Measurements from ENCODE around the gene SPON1.
A peak's percentile ranks its signal among the peaks of the same experiment; 100 is the strongest.
"Not testable (repeated sequence)": the region's sequence is repeated elsewhere in the genome, so short reads cannot be mapped to it uniquely, and the experiment has no call there.

SPON1 gene

GRCh38 chr11:13962562-13963168, at the start of gene SPON1:
Gene SPON1, plus strand, starts transcription at chr11:13962723. Its CDS starts 182 bp downstream, at chr11:13962905.
- DNase-seq: peak; percentile 51 to 61

- DNase-seq: no peak
Observed at GRCh38 chr11:13917264-13917663, 45.3 kb upstream of the SPON1 start.

- DNase-seq: no peak
Observed at GRCh38 chr11:13917904-13918303, 44.6 kb upstream of the SPON1 start.

GRCh38 chr11:13920756-13921155, 41.8 kb upstream of the SPON1 start:
- DNase-seq: no peak

- no peak for DNase-seq
Observed at GRCh38 chr11:13921545-13921944, 41.0 kb upstream of the SPON1 start.

- DNase-seq: no peak
Observed at GRCh38 chr11:13923182-13923581, 39.3 kb upstream of the SPON1 start.

GRCh38 chr11:13923716-13924650, 38.5 kb upstream of the SPON1 start:
- DNase-seq: no peak

- no peak for DNase-seq
Observed at GRCh38 chr11:13924801-13925327, 37.7 kb upstream of the SPON1 start.

GRCh38 chr11:13926366-13926765, 36.2 kb upstream of the SPON1 start:
- not testable (repeated sequence) for DNase-seq

- DNase-seq: no peak
Observed at GRCh38 chr11:13926981-13927380, 35.5 kb upstream of the SPON1 start.

GRCh38 chr11:13927481-13927880, 35.0 kb upstream of the SPON1 start:
- DNase-seq: no peak

- no peak for DNase-seq
Observed at GRCh38 chr11:13928566-13929251, 33.8 kb upstream of the SPON1 start.

- DNase-seq: no peak
Observed at GRCh38 chr11:13929395-13929891, 33.1 kb upstream of the SPON1 start.

- DNase-seq: no peak
Observed at GRCh38 chr11:13931356-13931755, 31.2 kb upstream of the SPON1 start.

- not testable (repeated sequence) for DNase-seq
Observed at GRCh38 chr11:13937154-13937553, 25.4 kb upstream of the SPON1 start.

GRCh38 chr11:13938829-13939228, 23.7 kb upstream of the SPON1 start:
- peak in 1 of 2 donors; percentile 22 for DNase-seq

- no peak for DNase-seq
Observed at GRCh38 chr11:13939961-13940906, 22.3 kb upstream of the SPON1 start.

- no peak for DNase-seq
Observed at GRCh38 chr11:13940907-13941256, 21.6 kb upstream of the SPON1 start.

- no peak for DNase-seq
Observed at GRCh38 chr11:13941775-13942174, 20.7 kb upstream of the SPON1 start.

GRCh38 chr11:13942378-13942777, 20.1 kb upstream of the SPON1 start:
- no peak for DNase-seq

- no peak for DNase-seq
Observed at GRCh38 chr11:13942971-13943381, 19.5 kb upstream of the SPON1 start.

- no peak for DNase-seq
Observed at GRCh38 chr11:13944016-13944415, 18.5 kb upstream of the SPON1 start.

Data from stimulated activated CD4-positive, alpha-beta T cell treated with anti-CD3 and anti-CD28 coated beads, Interleukin-2, amount 100 ng/mL, for 24 hours (primary cell).